ENCODE measurements around the gene MPP2.

DNA sequence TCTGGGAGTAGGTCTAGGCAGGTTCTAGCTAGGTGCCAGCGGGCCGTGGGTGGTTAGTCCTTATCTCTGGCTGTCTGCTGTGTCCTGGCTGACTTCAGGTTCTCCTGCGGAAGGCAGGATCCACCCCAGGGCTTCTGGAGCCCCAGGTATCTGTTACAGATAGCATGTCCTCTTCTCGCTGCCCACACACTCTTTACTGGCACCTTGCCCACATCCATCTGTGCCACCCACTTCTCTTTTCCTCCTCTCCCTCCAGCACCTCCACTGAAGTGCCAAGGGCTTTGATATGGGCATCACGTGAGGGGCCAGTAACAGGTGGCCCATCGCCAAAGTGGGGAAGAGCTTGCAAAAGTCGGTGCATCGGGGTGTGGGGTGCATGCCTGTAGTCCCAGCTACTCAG lies 4.6 kb upstream of the MPP2 start:
- no peak for TF ChIP-seq CTCF (IDR thresholded peaks at IDR 0.05; ENCODE audit: low read depth, low read length, missing input control)
- no peak for TF ChIP-seq JUND (IDR thresholded peaks at IDR 0.05)
- no peak for TF ChIP-seq ATF3 (IDR thresholded peaks at IDR 0.05)
- no peak for TF ChIP-seq RXRA (IDR thresholded peaks at IDR 0.05)
- no peak for TF ChIP-seq HNF4G (IDR thresholded peaks at IDR 0.05)
- no peak for TF ChIP-seq REST (IDR thresholded peaks at IDR 0.05)

Measured in liver (tissue), 3 donors.